Progenitor cell of endocrine pancreas (in vitro differentiated cells): ENCODE measurements around the gene CHD9. TPM values are rescaled to one million over a fixed set of nuclear protein-coding genes. Genes with fewer than 3 reads are reported as not detected.

Source experiments
- DNase-seq: peaks from one replicate; pipeline ENCODE4 v3.0.0; 2021; ENCODE audit warnings: low spot score; ENCODE audit not compliant: unreplicated experiment
- H3K27ac Mint-ChIP-seq: 2 replicates; pipeline ENCODE4 v1.8.0; 2021; ENCODE audit warnings: mild to moderate bottlenecking, moderate library complexity, mixed read lengths
- H3K27me3 Mint-ChIP-seq: 2 replicates; pipeline ENCODE4 v1.8.0; 2021; ENCODE audit warnings: mixed read lengths
- H3K36me3 Mint-ChIP-seq: 2 replicates; pipeline ENCODE4 v1.8.0; 2022; ENCODE audit warnings: mixed read lengths; ENCODE audit not compliant: insufficient read depth
- H3K4me1 Mint-ChIP-seq: 2 replicates; pipeline ENCODE4 v1.8.0; 2021; ENCODE audit warnings: low read depth, mixed read lengths
- H3K4me3 Mint-ChIP-seq: 2 replicates; pipeline ENCODE4 v1.8.0; 2021; ENCODE audit warnings: low read depth, mild to moderate bottlenecking, moderate library complexity, mixed read lengths
- H3K9me3 Mint-ChIP-seq: 2 replicates; pipeline ENCODE4 v1.8.0; 2021; ENCODE audit warnings: low read depth, mixed read lengths
- CTCF ChIP-seq: fragments of 200-600 bp; sonication (generic); IDR thresholded peaks from one replicate; pipeline ENCODE4 v1.5.0; 2021; ENCODE audit warnings: antibody characterized with exemption, mild to moderate bottlenecking; ENCODE audit not compliant: unreplicated experiment
- total RNA-seq: library from RNA; stranded (reverse); gene quantifications from 2 replicates; pipeline ENCODE4 v1.2.1, GENCODE V29; 2021

The CHD9 gene
- total RNA-seq, 1 donor from 2014 or later, result 67.7 TPM

- H3K27me3 Mint-ChIP-seq, result no peaks in the 10 kb centered on the region
- H3K9me3 Mint-ChIP-seq, result peaks cover 7% of the 10 kb centered on the region
- H3K4me1 Mint-ChIP-seq, result no peaks in the 10 kb centered on the region
- no peak for TF ChIP-seq CTCF
- no peak for DNase-seq
- H3K27ac Mint-ChIP-seq, result no peak overlapping the region
- no peak overlapping the region for H3K4me3 Mint-ChIP-seq
- H3K36me3 Mint-ChIP-seq, result peaks cover 14% of the 10 kb centered on the region
Observed at GRCh38 chr16:53281859-53282258, 227.1 kb downstream of the CHD9 start.

GRCh38 chr16:53282328-53282727, 227.5 kb downstream of the CHD9 start:
- peaks cover 7% of the 10 kb centered on the region for H3K9me3 Mint-ChIP-seq

GRCh38 chr16:53282975-53283946, 228.5 kb downstream of the CHD9 start:
- DNase-seq, result no peak
- peak; percentile 55 for TF ChIP-seq CTCF
- Mint-ChIP-seq H3K4me1 (no peaks in the 10 kb centered on the region), H3K27ac (no peak overlapping the region), H3K9me3 (peaks cover 2% of the 10 kb centered on the region), H3K36me3 (peaks cover 22% of the 10 kb centered on the region), H3K4me3 (no peak overlapping the region), H3K27me3 (no peaks in the 10 kb centered on the region)

More at GRCh38 chr16:53282328-53282727, 227.5 kb downstream of the CHD9 start:
- TF ChIP-seq CTCF, result no peak
- H3K27ac Mint-ChIP-seq, result no peak overlapping the region
- H3K4me3 Mint-ChIP-seq, result no peak overlapping the region
- no peaks in the 10 kb centered on the region for H3K4me1 Mint-ChIP-seq
- no peak for DNase-seq
- H3K36me3 Mint-ChIP-seq, result peaks cover 16% of the 10 kb centered on the region
- H3K27me3 Mint-ChIP-seq, result no peaks in the 10 kb centered on the region

- H3K4me3 Mint-ChIP-seq, result no peak overlapping the region
- H3K4me1 Mint-ChIP-seq, result peaks cover 2% of the 10 kb centered on the region
- DNase-seq, result no peak
- no peak for TF ChIP-seq CTCF
- no peaks in the 10 kb centered on the region for H3K27me3 Mint-ChIP-seq
- peaks cover 25% of the 10 kb centered on the region for H3K36me3 Mint-ChIP-seq
- no peak overlapping the region for H3K27ac Mint-ChIP-seq
- H3K9me3 Mint-ChIP-seq, result no peaks in the 10 kb centered on the region
Observed at GRCh38 chr16:53285236-53285635, 230.4 kb downstream of the CHD9 start.

GRCh38 chr16:53290520-53290919, 235.7 kb downstream of the CHD9 start:
- no peak for DNase-seq
- no peaks in the 10 kb centered on the region for H3K9me3 Mint-ChIP-seq
- no peak overlapping the region for H3K27ac Mint-ChIP-seq
- peaks cover 40% of the 10 kb centered on the region for H3K36me3 Mint-ChIP-seq
- no peaks in the 10 kb centered on the region for H3K27me3 Mint-ChIP-seq
- peaks cover 2% of the 10 kb centered on the region for H3K4me1 Mint-ChIP-seq
- TF ChIP-seq CTCF, result no peak
- no peak overlapping the region for H3K4me3 Mint-ChIP-seq
